Occipital lobe (tissue), 2 donors: ENCODE results near the gene GAB3. TPM values are rescaled to one million over a fixed set of nuclear protein-coding genes. Genes with fewer than 3 reads are reported as not detected.

Source experiments
- DNase-seq: peaks from one replicate; lab custom pipeline; 2025; lab: John Stamatoyannopoulos, UW
- total RNA-seq: library from RNA; depleted of rRNA; stranded (reverse); fragments of >200 nt; gene quantifications from one replicate; pipeline ENCODE4 v1.2.3, GENCODE V29; 2014

GAB3 gene
- total RNA-seq, 1 donor from 2014 or later, result 1.4 TPM

GRCh38 chrX:154751203-154751668 is 359 bp upstream of the GAB3 start:
- no peak for DNase-seq

- no peak for DNase-seq
These were observed 1.0 kb downstream of the GAB3 start for GRCh38 chrX:154749856-154750255.

GRCh38 chrX:154748712-154749339 is 2.1 kb downstream of the GAB3 start:
- no peak for DNase-seq

- DNase-seq, result no peak
These were observed 8.3 kb downstream of the GAB3 start for GRCh38 chrX:154742613-154743012.

- DNase-seq, result no peak
These were observed 10.9 kb downstream of the GAB3 start for GRCh38 chrX:154739952-154740465.

- DNase-seq, result no peak
These were observed 12.7 kb downstream of the GAB3 start for GRCh38 chrX:154738011-154738738.

- no peak for DNase-seq
These were observed 13.7 kb downstream of the GAB3 start for GRCh38 chrX:154737136-154737535.

GRCh38 chrX:154735695-154736393 is 15.0 kb downstream of the GAB3 start:
- no peak for DNase-seq

GRCh38 chrX:154734061-154734781 is 16.7 kb downstream of the GAB3 start:
- DNase-seq, result no peak

GRCh38 chrX:154733066-154733425 is 17.8 kb downstream of the GAB3 start:
- DNase-seq, result no peak

- DNase-seq, result no peak
These were observed 18.3 kb downstream of the GAB3 start for GRCh38 chrX:154732421-154733065.

GRCh38 chrX:154731881-154732280 is 19.0 kb downstream of the GAB3 start:
- DNase-seq, result no peak

- no peak for DNase-seq
These were observed 19.7 kb downstream of the GAB3 start for GRCh38 chrX:154731184-154731583.

GRCh38 chrX:154730253-154730891 is 20.5 kb downstream of the GAB3 start:
- DNase-seq, result no peak

- no peak for DNase-seq
These were observed 21.4 kb downstream of the GAB3 start for GRCh38 chrX:154729439-154729838.

- DNase-seq, result no peak
These were observed 22.3 kb downstream of the GAB3 start for GRCh38 chrX:154728431-154729190.

- no peak for DNase-seq
These were observed 23.0 kb downstream of the GAB3 start for GRCh38 chrX:154727871-154728270.

- no peak for DNase-seq
These were observed 23.5 kb downstream of the GAB3 start for GRCh38 chrX:154727418-154727817.

- DNase-seq, result no peak
These were observed 25.7 kb downstream of the GAB3 start for GRCh38 chrX:154724993-154725756.
